CD4-positive, alpha-beta T cell treated with Interleukin-12 subunit alpha and Interleukin-12 subunit beta, for 1 hour (primary cell): ENCODE measurements around the gene LGI4.
"Not testable (repeated sequence)": the region's sequence is repeated elsewhere in the genome, so short reads cannot be mapped to it uniquely, and the experiment has no call there.

Source experiments
- DNase-seq: peaks from one replicate; pipeline ENCODE4 v3.0.0-alpha.2; 2020

The LGI4 gene

DNA sequence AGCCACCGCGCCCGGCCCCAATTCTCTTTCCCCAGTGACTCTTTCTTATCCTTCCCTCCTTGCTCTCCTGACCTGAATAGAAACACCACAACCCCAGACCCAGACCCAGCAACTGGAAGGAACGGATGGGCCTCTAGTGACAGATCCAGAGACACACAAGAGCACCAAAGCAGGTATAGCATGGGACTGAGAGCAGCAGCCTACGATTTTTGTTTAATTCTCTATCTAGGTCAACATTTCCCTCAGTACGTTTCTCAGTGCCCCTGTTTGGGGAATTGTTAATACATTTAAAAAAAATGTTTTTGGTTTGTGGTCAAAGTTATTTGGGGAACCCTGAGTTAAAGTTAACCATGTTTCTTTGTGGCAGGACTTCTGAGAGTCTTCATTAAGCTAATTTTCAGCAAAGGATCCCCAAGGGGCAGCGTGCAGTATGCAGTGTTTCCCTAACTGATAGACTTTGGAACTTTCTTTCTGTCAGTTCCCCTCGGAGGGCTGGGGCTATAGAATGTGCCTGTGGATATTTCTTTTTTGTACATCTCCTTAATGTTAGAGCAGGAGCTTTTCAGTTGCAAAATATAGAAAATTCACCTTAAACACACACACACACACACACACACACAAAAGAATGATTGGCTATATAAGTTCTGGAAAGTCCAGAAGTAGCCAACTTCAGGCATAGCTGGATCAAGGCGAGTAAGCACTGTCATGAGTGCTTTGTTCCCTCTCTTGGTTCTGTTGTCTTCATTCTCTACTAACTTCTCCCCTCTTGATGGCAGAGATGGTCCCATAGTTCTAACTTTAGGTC lies 26.0 kb upstream of the LGI4 start:
- DNase-seq: no peak

DNA sequence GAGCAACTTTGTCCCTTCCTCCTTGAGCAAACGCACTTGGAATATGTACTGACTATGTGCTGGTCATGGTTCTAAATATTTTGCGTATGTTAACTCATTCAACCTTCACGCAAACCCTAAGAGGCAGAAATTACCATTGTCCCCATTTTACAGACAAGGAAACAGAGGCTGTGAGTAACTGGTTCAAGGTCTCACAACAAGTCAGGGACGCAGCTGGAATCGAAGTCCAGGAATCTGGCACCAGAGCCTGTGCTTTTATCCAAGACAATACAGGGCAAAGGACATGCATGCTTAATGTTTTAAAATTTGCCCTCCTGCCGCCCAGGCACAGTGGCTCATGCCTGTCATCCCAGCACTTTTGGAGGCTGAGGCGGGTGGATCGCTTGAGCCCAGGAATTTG lies 24.7 kb upstream of the LGI4 start:
- DNase-seq: no peak

DNA sequence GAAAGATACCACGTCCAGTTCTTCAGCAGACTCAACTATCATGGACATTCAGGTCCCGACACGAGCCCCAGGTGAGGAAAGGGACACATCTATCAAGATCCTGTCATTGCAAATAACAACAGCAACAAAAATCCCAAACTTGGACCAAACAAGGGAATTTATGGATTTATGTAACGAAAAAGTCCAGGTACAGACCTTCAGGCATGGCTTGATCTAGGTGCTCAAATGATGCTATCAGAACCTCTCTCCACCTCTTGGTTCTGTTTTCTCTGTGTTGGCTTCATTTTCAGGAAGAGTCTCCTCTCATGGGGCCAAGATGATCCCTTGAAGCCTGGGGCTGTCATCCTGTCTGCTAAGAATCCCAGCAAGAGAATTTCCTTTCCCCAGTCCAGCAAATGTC lies 22.6 kb upstream of the LGI4 start:
- no peak for DNase-seq

DNA sequence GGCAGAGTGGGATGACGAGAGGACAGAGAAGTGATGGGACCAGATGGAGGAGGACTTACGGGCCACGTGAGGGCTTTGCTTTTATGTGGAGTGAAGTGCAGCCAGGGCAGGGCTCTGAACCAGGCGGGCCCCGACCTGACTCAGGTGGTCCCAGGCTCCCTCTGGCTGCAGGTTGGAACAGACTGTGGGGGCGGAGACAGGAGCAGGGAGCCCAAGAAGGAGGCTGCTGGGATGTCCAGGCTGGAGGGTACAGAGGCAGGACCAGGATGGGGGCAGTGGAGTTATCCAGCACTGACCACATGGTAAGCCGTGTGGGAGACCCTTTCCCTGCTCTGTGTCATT lies 21.8 kb upstream of the LGI4 start:
- no peak for DNase-seq

GRCh38 chr19:35155981-35156672 lies 21.3 kb upstream of the LGI4 start:
- no peak for DNase-seq

DNA sequence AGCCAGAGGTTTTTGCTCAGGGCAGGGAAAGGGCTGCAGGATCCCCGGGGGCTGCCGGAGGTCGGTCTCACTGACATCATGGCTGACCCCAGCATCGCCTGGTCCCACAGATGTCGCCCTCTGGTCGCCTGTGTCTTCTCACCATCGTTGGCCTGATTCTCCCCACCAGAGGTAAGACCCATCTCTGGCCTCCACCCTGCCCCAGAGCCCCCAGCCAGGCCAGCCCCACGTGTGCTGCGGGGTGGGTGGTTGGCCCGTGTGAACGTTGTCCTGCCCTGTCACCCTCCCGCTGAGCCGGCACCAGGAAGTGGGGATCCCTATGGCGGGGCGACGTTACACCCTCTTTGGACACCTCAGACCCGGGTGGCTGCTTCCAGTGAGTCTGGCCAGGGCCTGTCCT lies 20.6 kb upstream of the LGI4 start:
- DNase-seq: peak; percentile 36

GRCh38 chr19:35154525-35155406 lies 19.9 kb upstream of the LGI4 start, which contains the start of gene FXYD5:
Gene FXYD5, plus strand, starts transcription at chr19:35154735. Its CDS starts 816 bp downstream, at chr19:35155551.
- peak; percentile 76 for DNase-seq

GRCh38 chr19:35153701-35154524 lies 19.1 kb upstream of the LGI4 start:
- DNase-seq: peak; percentile 80

GRCh38 chr19:35153129-35153522 lies 18.3 kb upstream of the LGI4 start:
- DNase-seq: not testable (repeated sequence)

- no peak for DNase-seq
Measured at GRCh38 chr19:35151273-35152065, 16.6 kb upstream of the LGI4 start.

GRCh38 chr19:35150445-35150844 lies 15.6 kb upstream of the LGI4 start:
- DNase-seq: no peak

DNA sequence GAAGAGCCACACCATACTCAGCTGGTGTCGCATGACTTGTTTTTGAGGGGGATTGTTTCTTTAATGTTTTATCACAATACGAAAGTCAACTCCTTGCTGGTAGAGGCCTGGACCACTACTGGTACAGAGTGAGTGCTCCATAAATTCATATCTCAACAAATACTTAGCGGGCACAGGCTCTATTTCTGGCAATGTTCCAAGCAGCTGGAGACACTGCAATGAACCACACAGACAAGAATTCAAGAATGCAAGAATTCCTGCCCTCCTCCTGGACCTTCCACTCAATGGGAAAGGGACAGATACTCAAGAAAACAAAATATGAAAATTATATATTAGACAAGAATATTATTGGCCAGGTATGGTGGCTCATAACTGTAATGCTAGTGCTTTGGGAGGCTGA lies 14.6 kb upstream of the LGI4 start:
- DNase-seq: no peak

DNA sequence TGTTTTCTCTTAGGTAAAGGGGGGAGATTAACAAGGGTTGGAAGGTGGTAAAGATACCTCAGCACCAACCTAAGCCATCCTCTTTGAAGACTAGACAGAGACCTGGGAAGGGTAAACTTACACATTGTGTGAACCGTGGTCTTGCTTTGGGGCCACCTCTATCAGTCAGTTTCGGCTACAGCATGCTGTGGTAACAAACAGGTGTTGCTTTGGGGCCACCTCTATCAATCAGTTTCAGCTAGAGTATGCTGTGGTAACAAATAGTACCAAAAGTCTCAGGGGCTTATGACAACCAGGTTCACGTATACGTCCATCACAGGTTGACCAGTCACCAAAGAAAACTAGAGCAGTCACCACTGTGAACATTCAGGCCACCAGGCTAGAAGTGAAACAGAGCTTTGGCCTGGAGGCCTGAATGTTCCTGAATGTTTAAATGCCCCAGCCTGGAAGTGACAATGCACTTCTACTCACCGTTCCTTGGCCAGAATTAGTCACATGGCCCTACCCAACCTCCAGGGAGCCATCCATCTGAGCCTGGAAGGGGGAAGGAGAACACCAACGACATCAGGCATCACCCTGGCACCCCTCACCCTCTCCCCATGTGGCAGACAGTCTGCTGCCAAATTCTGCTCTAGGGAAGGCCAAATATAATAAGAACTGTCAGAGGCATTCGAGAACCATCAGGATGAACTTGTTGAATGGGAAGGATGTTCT lies 12.0 kb upstream of the LGI4 start:
- DNase-seq: no peak

DNA sequence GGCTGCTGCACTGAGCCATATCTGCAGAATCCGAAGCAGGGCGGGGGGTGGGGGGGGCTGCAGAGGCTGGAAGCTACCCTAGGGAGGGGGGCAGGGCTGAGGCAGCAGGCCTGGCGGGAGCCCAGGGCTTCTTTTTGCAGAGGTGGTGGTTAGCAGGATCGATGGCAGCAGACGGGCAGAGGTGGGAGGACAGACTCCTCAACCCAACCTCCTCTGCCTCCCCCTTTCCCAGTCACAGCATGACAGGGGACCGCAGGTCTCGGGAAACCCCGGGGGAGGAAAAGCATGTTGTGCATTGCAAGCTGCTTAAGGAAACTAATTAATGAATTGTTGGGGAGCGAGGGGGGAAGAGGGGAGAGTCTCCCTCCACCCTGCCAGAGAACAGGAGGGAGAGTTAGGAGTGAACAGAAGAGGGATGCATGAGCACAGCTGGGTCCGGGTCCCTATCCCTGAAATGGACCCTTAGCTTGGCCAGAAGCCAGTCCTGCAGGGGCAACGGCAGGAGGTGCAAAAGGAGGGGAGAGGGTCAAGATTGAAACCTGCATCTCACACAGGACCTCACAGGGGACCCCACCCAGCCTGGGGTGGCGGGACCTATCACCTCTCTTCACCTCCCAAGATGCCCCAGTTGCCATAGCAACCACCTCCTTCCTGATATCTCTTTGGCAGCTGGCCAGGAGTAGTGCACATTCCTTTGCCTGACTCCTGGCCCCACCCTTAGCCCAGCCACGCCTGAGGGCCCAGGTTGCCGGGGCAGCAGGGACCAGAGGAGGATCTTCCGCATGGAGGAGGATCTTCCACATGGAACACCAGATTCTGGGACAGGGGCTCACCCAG lies 10.0 kb upstream of the LGI4 start:
- peak; percentile 67 for DNase-seq

GRCh38 chr19:35144259-35144599 lies 9.4 kb upstream of the LGI4 start:
- no peak for DNase-seq

DNA sequence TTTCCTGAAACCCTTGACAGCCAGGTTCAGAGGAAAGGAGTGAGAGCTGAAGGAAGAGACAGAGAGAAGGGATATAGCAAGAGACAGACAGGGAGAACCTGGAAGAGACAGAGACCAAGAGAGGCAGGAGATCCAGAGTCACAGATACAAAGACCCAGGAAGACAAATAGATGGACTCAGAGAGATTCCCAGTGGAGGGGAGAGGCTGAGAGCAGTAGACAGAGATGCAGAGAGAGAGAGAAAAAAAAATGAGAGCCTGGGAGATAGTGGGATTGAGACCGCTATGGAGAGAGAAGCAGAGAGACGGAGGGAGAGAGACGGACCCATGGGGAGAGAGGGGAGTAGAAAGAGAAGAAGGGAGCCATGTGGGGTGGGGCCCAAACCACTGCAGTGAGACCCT lies 9.0 kb upstream of the LGI4 start:
- DNase-seq: no peak

DNA sequence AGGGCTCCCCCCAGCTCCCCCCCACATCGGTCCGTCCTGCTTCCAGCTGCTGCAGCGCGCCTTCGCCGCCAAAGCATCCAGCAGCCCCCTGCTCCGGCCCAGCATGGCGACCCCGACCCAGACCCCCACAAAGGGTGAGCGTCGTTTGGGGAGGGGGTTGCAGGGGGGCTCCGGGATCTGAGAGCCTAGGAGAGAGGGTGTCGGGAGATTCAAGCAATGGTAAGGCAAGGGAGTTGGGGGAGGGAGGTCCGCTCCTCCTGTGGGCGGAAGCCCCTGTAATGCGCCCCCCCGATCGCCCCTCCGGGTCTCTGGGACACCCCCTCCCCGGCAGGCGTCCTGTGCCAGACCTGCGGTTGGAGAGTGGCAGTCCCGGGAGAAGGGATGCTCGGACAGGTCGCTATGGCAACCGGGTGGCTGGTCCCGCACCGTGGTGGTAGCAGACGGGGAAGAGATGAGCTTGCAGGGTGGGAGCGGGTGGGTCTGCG lies 8.4 kb upstream of the LGI4 start, which contains the start of gene FXYD7:
TSS of gene FXYD7 (plus strand) at position 25 of the 485 bp plus-strand sequence. CDS start at position 104, 79 bp downstream.
- peak; percentile 17 for DNase-seq

GRCh38 chr19:35142606-35143230 lies 7.9 kb upstream of the LGI4 start:
- peak; percentile 83 for DNase-seq
